Esophagus squamous epithelium (tissue), 5 donors: ENCODE measurements around the gene MAMSTR. TPM values are rescaled to one million over a fixed set of nuclear protein-coding genes. Genes with fewer than 3 reads are reported as not detected.
"Not testable (repeated sequence)": the region's sequence is repeated elsewhere in the genome, so short reads cannot be mapped to it uniquely, and the experiment has no call there.

ENCODE experiments used
- DNase-seq: peaks from one replicate; lab custom pipeline; 2025; lab: John Stamatoyannopoulos, UW
- H3K27ac ChIP-seq, 4 donors: fragments of 200-600 bp; sonication (generic); one replicate each; pipeline ENCODE4 v1.5.1; 2016 to 2019; ENCODE audit warnings: mild to moderate bottlenecking in 1 of 4
- H3K27me3 ChIP-seq, 4 donors: fragments of 200-600 bp; sonication (generic); 1 replicate in 3 of 4; 2 replicates in 1 of 4; pipeline versions ENCODE4 v1.5.1 to v1.6.0; 2017 to 2021; ENCODE audit warnings: antibody characterized with exemption in 1 of 4
- H3K36me3 ChIP-seq, 3 donors: fragments of 200-600 bp; sonication (generic); one replicate each; pipeline ENCODE4 v1.5.1; 2016 to 2019
- H3K4me1 ChIP-seq, 3 donors: fragments of 200-600 bp; sonication (generic); one replicate each; pipeline ENCODE4 v1.5.1; 2017 to 2019
- H3K4me3 ChIP-seq, 4 donors: fragments of 200-600 bp; sonication (generic); 1 replicate in 3 of 4; 2 replicates in 1 of 4; pipeline ENCODE4 v1.5.1; 2016 to 2019; ENCODE audit warnings: mild to moderate bottlenecking in 2 of 4, moderate library complexity in 1 of 4
- H3K9me3 ChIP-seq, 3 donors: fragments of 200-600 bp; sonication (generic); one replicate each; pipeline ENCODE4 v1.5.1; 2016 to 2019
- POLR2A ChIP-seq, 4 donors: fragments of 450-650 bp; IDR thresholded peaks; one replicate each; pipeline ENCODE4 v1.6.1; 2017; ENCODE audit warnings: antibody characterized with exemption in 4 of 4, mild to moderate bottlenecking in 4 of 4, moderate library complexity in 3 of 4
- WGBS, 2 donors: methylation state at CpG; one replicate each; pipeline ENCODE4 v1.1.5; 2018; 5-methylcytosine and 5-hydroxymethylcytosine counted together
- intact Hi-C: fragments of 100-400 bp; cut with DNase I; formaldehyde crosslinking; loops from one replicate; pipeline ENCODE4 v1.15.0; 2022
- total RNA-seq, 4 donors: library from RNA; depleted of rRNA; stranded (reverse); fragments of >200 nt; gene quantifications; one replicate each; pipeline ENCODE4 v1.1.0, GENCODE V29; 2016
- TF ChIP-seq, protein P1 (sequence below), 6 experiments: fragments of 450-650 bp in 4 of 6; fragments of 200-600 bp in 2 of 6; sonication (generic) in 2 of 6; IDR thresholded peaks; one replicate each; pipeline ENCODE4 v1.5.1; 2016 to 2019; ENCODE audit warnings: antibody characterized with exemption in 6 of 6, mild to moderate bottlenecking in 4 of 6, moderate library complexity in 4 of 6
- donor health status: DM: yes; HTN: yes; CAD: no.

MAMSTR gene
- total RNA-seq, 4 donors from 2014 or later = 0.57 to 2.0 TPM; not detected in 2

DNA sequence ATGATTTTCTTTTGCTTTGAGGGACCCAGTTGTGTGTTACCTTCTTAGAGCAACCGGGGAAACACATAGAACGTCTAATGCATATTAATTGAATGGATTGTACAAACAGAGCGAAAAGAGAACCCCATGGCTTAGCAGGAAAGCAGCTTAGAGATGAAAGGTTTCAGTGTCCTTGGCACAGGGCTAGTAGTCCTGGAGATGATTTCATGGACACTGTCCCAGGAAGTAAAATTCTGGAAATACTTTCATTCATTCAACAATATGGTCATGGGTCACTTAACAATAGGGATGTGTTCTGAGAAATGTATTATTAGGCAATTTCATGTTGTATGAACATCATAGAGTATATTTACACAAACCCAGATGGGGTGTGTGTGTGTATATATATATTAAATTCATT, 33.4 kb downstream of the MAMSTR start:
- H3K4me1 ChIP-seq = peaks cover 0 to 35% (median 7%) of the 10 kb centered on the region in 3 donors
- H3K9me3 ChIP-seq = no peaks in the 10 kb centered on the region
- no peak overlapping the region for H3K4me3 ChIP-seq
- intact Hi-C loops = no loop called here
- TF ChIP-seq POLR2A (IDR thresholded peaks at IDR 0.05) = no peak
- TF ChIP-seq, protein P1, sequence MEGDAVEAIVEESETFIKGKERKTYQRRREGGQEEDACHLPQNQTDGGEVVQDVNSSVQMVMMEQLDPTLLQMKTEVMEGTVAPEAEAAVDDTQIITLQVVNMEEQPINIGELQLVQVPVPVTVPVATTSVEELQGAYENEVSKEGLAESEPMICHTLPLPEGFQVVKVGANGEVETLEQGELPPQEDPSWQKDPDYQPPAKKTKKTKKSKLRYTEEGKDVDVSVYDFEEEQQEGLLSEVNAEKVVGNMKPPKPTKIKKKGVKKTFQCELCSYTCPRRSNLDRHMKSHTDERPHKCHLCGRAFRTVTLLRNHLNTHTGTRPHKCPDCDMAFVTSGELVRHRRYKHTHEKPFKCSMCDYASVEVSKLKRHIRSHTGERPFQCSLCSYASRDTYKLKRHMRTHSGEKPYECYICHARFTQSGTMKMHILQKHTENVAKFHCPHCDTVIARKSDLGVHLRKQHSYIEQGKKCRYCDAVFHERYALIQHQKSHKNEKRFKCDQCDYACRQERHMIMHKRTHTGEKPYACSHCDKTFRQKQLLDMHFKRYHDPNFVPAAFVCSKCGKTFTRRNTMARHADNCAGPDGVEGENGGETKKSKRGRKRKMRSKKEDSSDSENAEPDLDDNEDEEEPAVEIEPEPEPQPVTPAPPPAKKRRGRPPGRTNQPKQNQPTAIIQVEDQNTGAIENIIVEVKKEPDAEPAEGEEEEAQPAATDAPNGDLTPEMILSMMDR (IDR thresholded peaks at IDR 0.05) = no peak
- no peaks in the 10 kb centered on the region for H3K27me3 ChIP-seq
- H3K27ac ChIP-seq = peak overlapping the region in 1 of 4 donors; percentile 7
- no peak for DNase-seq
- WGBS, 2 donors = 69 to 71% methylated on average over 3 of the region's 3 CpGs
- no peaks in the 10 kb centered on the region for H3K36me3 ChIP-seq

DNA sequence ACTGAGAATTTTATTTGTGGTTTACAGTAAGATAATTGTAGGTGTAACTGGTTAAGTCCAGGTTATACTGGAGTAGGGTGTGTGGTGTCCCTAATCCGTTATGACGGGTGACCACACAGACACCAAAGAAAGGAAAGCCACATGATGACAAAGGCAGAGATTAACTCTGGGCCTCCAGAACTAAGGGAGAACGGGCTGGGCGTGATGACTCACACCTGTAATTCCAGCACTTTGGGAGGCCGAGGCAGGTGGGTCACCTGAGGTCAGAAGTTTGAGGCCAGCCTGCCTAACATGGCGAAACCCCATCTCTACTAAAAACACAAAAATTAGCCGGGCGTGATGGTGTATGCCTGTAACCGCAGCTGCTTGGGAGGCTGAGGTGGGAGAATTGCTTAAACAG, 33.9 kb downstream of the MAMSTR start:
- TF ChIP-seq POLR2A (IDR thresholded peaks at IDR 0.05) = no peak
- TF ChIP-seq, protein P1 (IDR thresholded peaks at IDR 0.05) = no peak
- intact Hi-C loops = no loop called here
- DNase-seq = no peak
- H3K9me3 ChIP-seq = no peaks in the 10 kb centered on the region
- no peaks in the 10 kb centered on the region for H3K27me3 ChIP-seq
- peak overlapping the region in 3 of 4 donors; percentile 47 to 68 (median 48) for H3K27ac ChIP-seq
- peaks cover 0 to 35% (median 7%) of the 10 kb centered on the region in 3 donors for H3K4me1 ChIP-seq
- WGBS, 2 donors = 47 to 68% methylated on average over 9 of the region's 9 CpGs
- no peak overlapping the region for H3K4me3 ChIP-seq
- no peaks in the 10 kb centered on the region for H3K36me3 ChIP-seq

DNA sequence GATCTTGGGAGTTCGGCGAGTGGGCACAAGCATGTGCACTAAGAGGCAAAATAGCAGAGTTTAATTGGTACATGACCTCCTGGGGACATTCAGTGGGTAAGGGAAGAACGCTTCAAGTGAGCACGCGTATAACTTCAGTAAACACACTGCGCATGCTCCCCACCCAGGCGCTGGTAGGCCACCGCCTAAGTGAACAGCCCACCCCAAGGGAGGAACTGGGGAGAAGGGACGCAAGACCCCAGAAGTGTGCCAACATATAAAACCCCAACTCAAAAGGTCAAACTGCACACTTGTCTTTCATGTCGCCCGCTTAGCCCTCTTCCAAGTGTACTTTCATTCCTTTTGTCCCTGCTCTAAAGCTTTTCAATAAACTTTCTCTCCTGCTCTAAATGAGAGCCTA, 36.2 kb downstream of the MAMSTR start:
- WGBS, 2 donors = 71 to 83% methylated on average over 11 of the region's 11 CpGs
- Histone ChIP-seq H3K27me3 (no peaks in the 10 kb centered on the region), H3K36me3 (no peaks in the 10 kb centered on the region), H3K9me3 (no peaks in the 10 kb centered on the region), H3K4me1 (peaks cover 0 to 27% (median 3%) of the 10 kb centered on the region in 3 donors), H3K4me3 (peak overlapping the region in 1 of 4 donors; percentile 26), H3K27ac (no peak overlapping the region)
- DNase-seq = no peak
- intact Hi-C loops = no loop called here
- TF ChIP-seq, protein P1 (IDR thresholded peaks at IDR 0.05) = no peak
- TF ChIP-seq POLR2A (IDR thresholded peaks at IDR 0.05) = no peak

DNA sequence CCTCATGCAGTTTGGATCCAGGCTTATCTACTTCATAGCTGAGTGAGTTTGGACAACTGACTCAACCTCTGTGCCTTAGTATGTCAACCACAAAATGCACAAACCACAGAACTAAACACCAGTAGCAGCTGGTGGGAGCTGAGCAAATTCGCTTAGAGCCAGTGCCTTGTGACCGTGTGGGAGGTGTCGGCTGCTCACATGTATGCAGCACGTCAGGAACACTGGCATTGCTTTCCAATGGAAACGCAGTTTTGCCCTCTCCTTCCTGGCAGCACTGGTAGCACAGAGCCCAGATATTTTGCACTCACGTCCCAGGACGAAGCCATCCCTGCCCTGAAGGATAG, 38.4 kb downstream of the MAMSTR start:
- Histone ChIP-seq H3K4me3 (no peak overlapping the region), H3K4me1 (peaks cover 0 to 39% (median 3%) of the 10 kb centered on the region in 3 donors), H3K9me3 (no peaks in the 10 kb centered on the region), H3K36me3 (no peaks in the 10 kb centered on the region), H3K27me3 (no peaks in the 10 kb centered on the region), H3K27ac (no peak overlapping the region)
- DNase-seq = no peak
- WGBS, 2 donors = 75% methylated on average over 5 of the region's 7 CpGs; no CpG with 5 or more reads in 1 of the 2 donors
- intact Hi-C loops = no loop called here
- TF ChIP-seq POLR2A (IDR thresholded peaks at IDR 0.05) = no peak
- TF ChIP-seq, protein P1 (IDR thresholded peaks at IDR 0.05) = no peak

DNA sequence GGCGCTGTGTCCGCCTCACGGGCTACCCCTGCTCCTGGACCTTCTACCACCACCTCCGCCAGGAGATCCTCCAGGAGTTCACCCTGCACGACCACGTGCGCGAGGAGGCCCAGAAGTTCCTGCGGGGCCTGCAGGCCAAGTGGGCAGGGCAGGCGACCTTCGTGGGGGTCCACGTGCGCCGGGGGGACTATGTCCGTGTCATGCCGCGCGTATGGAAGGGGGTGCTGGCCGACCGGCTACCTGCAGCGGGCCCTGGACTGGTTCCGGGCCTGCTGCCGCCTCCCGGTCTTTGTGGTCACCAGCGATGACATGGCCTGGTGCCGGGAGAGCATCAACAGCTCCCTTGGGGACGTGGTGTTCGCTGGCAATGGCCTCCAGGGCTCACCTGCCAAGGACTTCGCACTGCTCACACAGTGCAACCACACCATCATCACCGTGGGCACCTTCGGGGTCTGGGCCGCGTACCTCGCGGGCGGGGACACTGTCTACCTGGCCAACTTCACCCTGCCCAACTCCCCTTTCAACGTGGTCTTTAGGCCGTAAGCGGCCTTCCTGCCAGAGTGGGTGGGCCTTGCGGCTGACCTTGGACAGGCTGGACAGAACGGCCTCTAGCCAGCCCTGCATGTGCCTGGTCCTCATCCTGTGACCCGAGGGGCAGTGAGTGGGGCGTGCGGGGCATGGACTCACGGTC, 38.9 kb downstream of the MAMSTR start:
- H3K4me3 ChIP-seq = no peak overlapping the region
- no peak overlapping the region for H3K27ac ChIP-seq
- TF ChIP-seq, protein P1 (IDR thresholded peaks at IDR 0.05) = no peak
- TF ChIP-seq POLR2A (IDR thresholded peaks at IDR 0.05) = no peak
- H3K27me3 ChIP-seq = no peaks in the 10 kb centered on the region
- H3K36me3 ChIP-seq = no peaks in the 10 kb centered on the region
- DNase-seq = no peak
- intact Hi-C loops = no loop called here
- H3K4me1 ChIP-seq = peaks cover 0 to 39% (median 6%) of the 10 kb centered on the region in 3 donors
- WGBS, 2 donors = 82 to 90% methylated on average over 10 to 19 of the region's 45 CpGs
- no peaks in the 10 kb centered on the region for H3K9me3 ChIP-seq

DNA sequence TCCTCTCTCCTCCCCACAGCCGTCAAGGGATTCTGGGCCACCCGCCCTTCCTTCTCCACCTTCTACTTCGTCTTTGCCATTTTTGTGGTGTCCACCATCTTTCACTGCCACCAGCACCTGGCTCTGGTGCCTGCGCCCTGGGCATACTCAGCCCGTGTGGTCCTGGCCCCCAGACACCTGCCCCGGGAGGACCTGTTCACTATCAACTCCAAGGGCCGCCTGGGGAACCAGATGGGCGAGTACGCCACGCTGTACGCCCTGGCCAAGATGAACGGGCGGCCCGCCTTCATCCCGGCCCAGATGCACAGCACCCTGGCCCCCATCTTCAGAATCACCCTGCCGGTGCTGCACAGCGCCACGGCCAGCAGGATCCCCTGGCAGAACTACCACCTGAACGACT, 39.5 kb downstream of the MAMSTR start:
- H3K36me3 ChIP-seq, H3K27me3 ChIP-seq, intact Hi-C loops, DNase-seq, H3K4me3 ChIP-seq, H3K27ac ChIP-seq, H3K9me3 ChIP-seq: not testable (repeated sequence)
- WGBS, 2 donors = 85 to 95% methylated on average over 4 to 9 of the region's 19 CpGs
- peaks cover 0 to 39% (median 10%) of the 10 kb centered on the region in 3 donors for H3K4me1 ChIP-seq
